Neuron (in vitro differentiated cells): ENCODE data around the gene PRKCZ.

Experiments used
- H2AFZ ChIP-seq: one replicate; pipeline ENCODE4 v1.6.1; 2013; ENCODE audit warnings: low read depth, mild to moderate bottlenecking, inconsistent platforms, low read length, moderate library complexity
- H3K27me3 ChIP-seq: one replicate; pipeline ENCODE4 v1.6.1; 2013; ENCODE audit warnings: low read length; ENCODE audit not compliant: insufficient read depth
- H3K36me3 ChIP-seq: one replicate; pipeline ENCODE4 v1.6.1; 2013; ENCODE audit warnings: low read length; ENCODE audit not compliant: insufficient read depth
- H3K4me1 ChIP-seq: one replicate; pipeline ENCODE4 v1.6.1; 2013; ENCODE audit warnings: low read length; ENCODE audit not compliant: insufficient read depth
- H3K4me3 ChIP-seq: 2 replicates; pipeline ENCODE4 v1.5.1; 2013; ENCODE audit warnings: mild to moderate bottlenecking, low read length, moderate library complexity
- H3K9me3 ChIP-seq: one replicate; pipeline ENCODE4 v1.6.1; 2013; ENCODE audit warnings: low read length

Gene PRKCZ

GRCh38 chr1:2053784-2054376 is 3.7 kb downstream of the PRKCZ start:
- Histone ChIP-seq H3K4me3 (no peak overlapping the region), H2AFZ (no peak overlapping the region), H3K4me1 (no peaks in the 10 kb centered on the region), H3K36me3 (no peaks in the 10 kb centered on the region), H3K9me3 (no peaks in the 10 kb centered on the region), H3K27me3 (peaks cover 45% of the 10 kb centered on the region)

- Histone ChIP-seq H3K4me1 (no peaks in the 10 kb centered on the region), H3K9me3 (no peaks in the 10 kb centered on the region), H3K27me3 (peaks cover 39% of the 10 kb centered on the region), H2AFZ (no peak overlapping the region), H3K4me3 (no peak overlapping the region), H3K36me3 (no peaks in the 10 kb centered on the region)
Measured at GRCh38 chr1:2054560-2054959, 4.3 kb downstream of the PRKCZ start.

GRCh38 chr1:2055911-2056575 is 5.8 kb downstream of the PRKCZ start:
- no peak overlapping the region for H2AFZ ChIP-seq
- H3K4me1 ChIP-seq: no peaks in the 10 kb centered on the region

GRCh38 chr1:2056955-2057590 is 6.9 kb downstream of the PRKCZ start:
- Histone ChIP-seq H3K4me1 (no peaks in the 10 kb centered on the region), H3K4me3 (no peak overlapping the region), H2AFZ (no peak overlapping the region), H3K36me3 (no peaks in the 10 kb centered on the region), H3K9me3 (no peaks in the 10 kb centered on the region), H3K27me3 (peaks cover 25% of the 10 kb centered on the region)

More at GRCh38 chr1:2055911-2056575, 5.8 kb downstream of the PRKCZ start:
- H3K9me3 ChIP-seq: no peaks in the 10 kb centered on the region
- H3K4me3 ChIP-seq: no peak overlapping the region
- peaks cover 31% of the 10 kb centered on the region for H3K27me3 ChIP-seq
- no peaks in the 10 kb centered on the region for H3K36me3 ChIP-seq

GRCh38 chr1:2059290-2059953 is 9.2 kb downstream of the PRKCZ start:
- Histone ChIP-seq H3K9me3 (peaks cover 3% of the 10 kb centered on the region), H3K27me3 (peaks cover 14% of the 10 kb centered on the region), H3K4me1 (no peaks in the 10 kb centered on the region), H2AFZ (no peak overlapping the region), H3K4me3 (no peak overlapping the region), H3K36me3 (no peaks in the 10 kb centered on the region)

GRCh38 chr1:2060072-2060471 is 9.9 kb downstream of the PRKCZ start:
- no peak overlapping the region for H3K4me3 ChIP-seq
- H2AFZ ChIP-seq: no peak overlapping the region
- peaks cover 14% of the 10 kb centered on the region for H3K27me3 ChIP-seq
- H3K36me3 ChIP-seq: no peaks in the 10 kb centered on the region
- no peaks in the 10 kb centered on the region for H3K4me1 ChIP-seq
- H3K9me3 ChIP-seq: peaks cover 5% of the 10 kb centered on the region

- Histone ChIP-seq H3K4me1 (no peaks in the 10 kb centered on the region), H2AFZ (no peak overlapping the region), H3K27me3 (peaks cover 14% of the 10 kb centered on the region), H3K36me3 (no peaks in the 10 kb centered on the region), H3K4me3 (no peak overlapping the region), H3K9me3 (peaks cover 5% of the 10 kb centered on the region)
Measured at GRCh38 chr1:2060535-2060934, 10.3 kb downstream of the PRKCZ start.

- Histone ChIP-seq H3K27me3 (peaks cover 9% of the 10 kb centered on the region), H2AFZ (no peak overlapping the region), H3K9me3 (peaks cover 6% of the 10 kb centered on the region)
Measured at GRCh38 chr1:2061065-2061778, 11.0 kb downstream of the PRKCZ start.

GRCh38 chr1:2065699-2066098 is 15.5 kb downstream of the PRKCZ start:
- H3K4me3 ChIP-seq: no peak overlapping the region
- no peaks in the 10 kb centered on the region for H3K36me3 ChIP-seq
- peaks cover 6% of the 10 kb centered on the region for H3K9me3 ChIP-seq
- H3K4me1 ChIP-seq: no peaks in the 10 kb centered on the region
- H3K27me3 ChIP-seq: peaks cover 9% of the 10 kb centered on the region
- no peak overlapping the region for H2AFZ ChIP-seq

More at GRCh38 chr1:2061065-2061778, 11.0 kb downstream of the PRKCZ start:
- no peak overlapping the region for H3K4me3 ChIP-seq
- no peaks in the 10 kb centered on the region for H3K4me1 ChIP-seq
- no peaks in the 10 kb centered on the region for H3K36me3 ChIP-seq

- Histone ChIP-seq H3K4me1 (no peaks in the 10 kb centered on the region), H3K27me3 (peaks cover 9% of the 10 kb centered on the region), H3K36me3 (no peaks in the 10 kb centered on the region), H3K4me3 (no peak overlapping the region), H3K9me3 (peaks cover 6% of the 10 kb centered on the region), H2AFZ (no peak overlapping the region)
Measured at GRCh38 chr1:2067393-2067792, 17.2 kb downstream of the PRKCZ start.

GRCh38 chr1:2067981-2068380 is 17.8 kb downstream of the PRKCZ start:
- H2AFZ ChIP-seq: no peak overlapping the region
- peaks cover 6% of the 10 kb centered on the region for H3K9me3 ChIP-seq
- H3K27me3 ChIP-seq: peaks cover 9% of the 10 kb centered on the region
- H3K36me3 ChIP-seq: no peaks in the 10 kb centered on the region
- peaks cover 1% of the 10 kb centered on the region for H3K4me1 ChIP-seq
- no peak overlapping the region for H3K4me3 ChIP-seq

- no peak overlapping the region for H2AFZ ChIP-seq
- H3K4me3 ChIP-seq: no peak overlapping the region
Measured at GRCh38 chr1:2068951-2069350, 18.7 kb downstream of the PRKCZ start.

More at GRCh38 chr1:2068951-2069350, 18.7 kb downstream of the PRKCZ start:
- Histone ChIP-seq H3K36me3 (no peaks in the 10 kb centered on the region), H3K9me3 (peaks cover 6% of the 10 kb centered on the region), H3K27me3 (peaks cover 9% of the 10 kb centered on the region), H3K4me1 (peaks cover 4% of the 10 kb centered on the region)
